Mucosa of descending colon (tissue), 3 donors: ENCODE data around the gene SFRP2. TPM values are rescaled to one million over a fixed set of nuclear protein-coding genes. Genes with fewer than 3 reads are reported as not detected.

Experiments
- ATAC-seq: fragments of 200-7000 bp; cut with Tn5 transposase; one replicate; pipeline ENCODE4 v1.9.1; 2020; ENCODE audit warnings: mild to moderate bottlenecking, moderate library complexity
- DNase-seq, 3 donors: peaks; one replicate each; pipeline ENCODE4 v3.0.0-alpha.2; 2020
- H3K36me3 ChIP-seq: fragments of 200-600 bp; one replicate; pipeline ENCODE4 v1.8.0; 2021; ENCODE audit warnings: low read depth, mild to moderate bottlenecking
- H3K4me1 ChIP-seq: fragments of 200-600 bp; one replicate; pipeline ENCODE4 v1.8.0; 2021; ENCODE audit warnings: low read depth, mild to moderate bottlenecking
- H3K4me3 ChIP-seq: fragments of 200-600 bp; one replicate; pipeline ENCODE4 v1.8.0; 2021; ENCODE audit warnings: mild to moderate bottlenecking
- H3K9me3 ChIP-seq: fragments of 200-600 bp; one replicate; pipeline ENCODE4 v1.8.0; 2021; ENCODE audit warnings: mild to moderate bottlenecking
- intact Hi-C, 2 donors: fragments of 100-400 bp; cut with DNase I in 1 of 2; cut with micrococcal nuclease in 1 of 2; formaldehyde crosslinking; loops; one replicate each; pipeline versions ENCODE4 v1.11.0 to v1.11.1; 2022; cut with DNase I, micrococcal nuclease
- total RNA-seq, 3 donors: library from RNA; stranded (reverse); fragmentation: NEBNext Ultra II Directional in 2 of 3; extraction: Animal tissue kit (Norgen Biotek cat#: 25700) in 2 of 3; gene quantifications; one replicate each; pipeline versions ENCODE4 v1.2.1 to v1.2.4, GENCODE V29; 2021 to 2023
- TF ChIP-seq, protein P1 (sequence below): fragments of 200-600 bp; IDR thresholded peaks from one replicate; pipeline ENCODE4 v1.8.0; 2022; ENCODE audit warnings: antibody characterized with exemption, mild to moderate bottlenecking
- donor health status: DM: no; HTN: no; CAD: no; lungs with moderate emphysema.
- donor health status: DM: no; HTN: no; CAD: no.
- donor health status: DM: no; HTN: yes; CAD: no.

SFRP2 gene
- total RNA-seq, 3 donors from 2014 or later = 3.9 to 51.9 (median 32.5) TPM

DNA sequence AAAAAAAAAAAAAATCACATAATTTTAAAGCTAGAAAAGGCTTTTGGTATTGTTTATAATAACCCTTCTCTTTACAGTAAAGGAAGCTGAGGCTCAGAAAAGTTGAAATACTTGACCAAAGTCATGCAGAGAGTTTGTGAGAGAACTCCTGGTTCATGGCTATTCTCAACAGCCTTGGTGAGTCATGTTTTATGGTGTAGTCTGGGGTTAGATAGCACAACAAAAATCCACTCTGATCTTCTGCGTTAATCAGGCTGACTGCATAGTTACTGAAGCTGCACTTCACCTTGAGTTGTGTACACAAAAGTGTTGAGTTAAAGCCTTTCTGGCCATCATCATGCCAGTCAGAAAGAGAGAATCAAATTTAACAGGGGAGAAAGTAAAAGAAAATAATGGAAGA is 19.3 kb upstream of the SFRP2 start:
- ATAC-seq (peak; percentile 51), DNase-seq (no peak)
- Histone ChIP-seq H3K9me3 (no peaks in the 10 kb centered on the region), H3K4me3 (no peak overlapping the region), H3K4me1 (no peaks in the 10 kb centered on the region), H3K36me3 (no peaks in the 10 kb centered on the region)
- intact Hi-C loops = no loop called here
- TF ChIP-seq, protein P1, sequence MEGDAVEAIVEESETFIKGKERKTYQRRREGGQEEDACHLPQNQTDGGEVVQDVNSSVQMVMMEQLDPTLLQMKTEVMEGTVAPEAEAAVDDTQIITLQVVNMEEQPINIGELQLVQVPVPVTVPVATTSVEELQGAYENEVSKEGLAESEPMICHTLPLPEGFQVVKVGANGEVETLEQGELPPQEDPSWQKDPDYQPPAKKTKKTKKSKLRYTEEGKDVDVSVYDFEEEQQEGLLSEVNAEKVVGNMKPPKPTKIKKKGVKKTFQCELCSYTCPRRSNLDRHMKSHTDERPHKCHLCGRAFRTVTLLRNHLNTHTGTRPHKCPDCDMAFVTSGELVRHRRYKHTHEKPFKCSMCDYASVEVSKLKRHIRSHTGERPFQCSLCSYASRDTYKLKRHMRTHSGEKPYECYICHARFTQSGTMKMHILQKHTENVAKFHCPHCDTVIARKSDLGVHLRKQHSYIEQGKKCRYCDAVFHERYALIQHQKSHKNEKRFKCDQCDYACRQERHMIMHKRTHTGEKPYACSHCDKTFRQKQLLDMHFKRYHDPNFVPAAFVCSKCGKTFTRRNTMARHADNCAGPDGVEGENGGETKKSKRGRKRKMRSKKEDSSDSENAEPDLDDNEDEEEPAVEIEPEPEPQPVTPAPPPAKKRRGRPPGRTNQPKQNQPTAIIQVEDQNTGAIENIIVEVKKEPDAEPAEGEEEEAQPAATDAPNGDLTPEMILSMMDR = no peak

DNA sequence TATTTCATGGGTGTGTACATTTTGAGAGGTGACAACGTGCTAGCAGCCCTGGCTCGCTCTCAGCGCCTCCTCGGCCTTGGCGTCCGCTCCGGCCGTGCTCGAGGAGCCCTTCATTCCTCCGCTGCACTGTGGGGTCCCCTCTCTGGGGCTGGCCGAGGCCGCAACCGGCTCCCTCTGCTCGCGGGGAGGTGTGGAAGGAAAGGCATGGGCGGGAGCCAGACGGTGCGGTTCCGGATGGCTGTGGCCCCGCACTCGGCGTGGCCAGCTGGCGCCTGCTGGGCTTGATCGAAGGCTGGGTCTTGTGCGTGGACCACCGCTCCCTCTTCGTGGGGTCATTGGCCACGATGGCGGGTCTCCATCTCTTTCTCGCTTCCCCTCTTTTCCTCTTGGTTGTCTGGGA is 17.2 kb upstream of the SFRP2 start:
- no peaks in the 10 kb centered on the region for H3K36me3 ChIP-seq
- no peaks in the 10 kb centered on the region for H3K4me1 ChIP-seq
- H3K4me3 ChIP-seq = no peak overlapping the region
- DNase-seq (no peak), ATAC-seq (no peak)
- intact Hi-C loops = no loop called here
- no peaks in the 10 kb centered on the region for H3K9me3 ChIP-seq
- TF ChIP-seq, protein P1 = no peak

DNA sequence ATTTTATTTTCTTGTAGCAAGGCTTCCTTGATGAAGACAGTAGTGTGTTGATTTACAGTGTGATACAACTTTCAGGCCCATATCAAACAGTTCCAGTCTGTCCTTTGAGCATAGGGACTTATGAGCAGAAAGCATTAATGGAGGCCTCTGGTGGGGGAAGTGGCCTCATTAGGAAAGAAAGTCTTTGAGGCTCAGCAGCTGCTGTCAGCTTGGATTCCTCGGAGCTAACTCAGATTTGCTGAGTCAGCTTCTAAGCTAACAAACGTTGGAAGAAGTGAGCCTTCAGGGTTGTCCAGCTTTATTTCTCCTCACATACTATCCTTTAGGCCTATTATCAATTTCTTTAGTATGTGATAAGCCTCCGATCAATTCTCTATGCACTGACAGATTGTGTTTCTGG is 15.8 kb upstream of the SFRP2 start:
- H3K9me3 ChIP-seq = no peaks in the 10 kb centered on the region
- H3K4me1 ChIP-seq = no peaks in the 10 kb centered on the region
- intact Hi-C loops = no loop called here
- no peak overlapping the region for H3K4me3 ChIP-seq
- ATAC-seq (no peak), DNase-seq (no peak)
- no peaks in the 10 kb centered on the region for H3K36me3 ChIP-seq
- TF ChIP-seq, protein P1 = no peak

DNA sequence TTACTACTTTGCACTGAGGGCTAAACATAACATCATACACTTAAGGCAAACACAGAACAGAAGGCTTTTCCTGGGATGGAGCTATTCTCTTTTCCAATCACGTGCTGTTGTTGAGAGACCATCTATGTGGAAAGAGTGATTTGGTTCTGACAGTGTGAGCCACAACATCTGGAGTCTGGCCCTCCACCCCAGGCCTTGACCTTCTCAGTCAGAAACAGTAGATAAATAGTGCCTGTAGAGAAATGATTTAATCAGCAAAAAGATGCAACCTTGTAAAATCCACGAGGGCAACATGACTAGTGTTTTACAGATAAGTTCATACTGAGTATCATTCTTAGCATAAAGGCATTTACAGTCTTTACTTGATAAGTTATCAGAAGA is 10.8 kb upstream of the SFRP2 start:
- Histone ChIP-seq H3K9me3 (no peaks in the 10 kb centered on the region), H3K36me3 (no peaks in the 10 kb centered on the region), H3K4me3 (no peak overlapping the region), H3K4me1 (no peaks in the 10 kb centered on the region)
- ATAC-seq (no peak), DNase-seq (no peak)
- TF ChIP-seq, protein P1 = no peak
- intact Hi-C loops = no loop called here

DNA sequence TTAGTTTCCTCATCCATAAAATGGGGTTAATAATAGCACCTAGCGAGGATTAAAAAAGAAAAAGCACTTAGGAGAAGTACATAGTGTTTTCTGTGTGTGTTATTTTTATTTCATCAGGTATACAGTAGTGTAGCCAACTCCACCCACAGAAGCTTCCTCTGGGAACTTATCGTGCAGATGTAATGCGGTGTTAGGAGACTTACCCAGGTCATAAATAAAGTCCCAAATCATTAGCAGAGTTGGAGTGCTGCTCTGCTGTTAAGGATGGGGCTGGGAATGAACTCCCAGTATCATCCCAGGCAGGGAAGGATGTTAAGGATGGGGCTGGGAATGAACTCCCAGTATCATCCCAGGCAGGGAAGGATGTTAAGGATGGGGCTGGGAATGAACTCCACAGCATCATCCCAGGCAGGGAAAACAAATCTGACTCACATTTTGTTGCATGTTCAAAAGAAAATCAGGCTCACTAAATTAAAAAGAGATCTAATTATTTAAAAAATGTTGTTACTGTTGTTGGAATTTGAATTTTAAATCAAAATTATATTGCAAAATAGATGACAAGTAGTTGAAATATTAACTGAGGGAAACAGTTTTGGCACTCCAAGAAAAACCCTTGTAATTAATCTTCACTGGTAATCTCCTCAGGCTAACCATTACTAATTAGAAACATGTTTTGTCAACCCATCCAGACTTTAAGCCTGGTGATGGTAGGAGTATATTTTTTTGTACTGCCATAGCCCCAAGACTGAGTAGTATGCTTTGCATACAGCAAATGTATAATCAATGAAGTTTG is 10.2 kb upstream of the SFRP2 start:
- DNase-seq (no peak), ATAC-seq (no peak)
- Histone ChIP-seq H3K4me1 (no peaks in the 10 kb centered on the region), H3K36me3 (no peaks in the 10 kb centered on the region), H3K4me3 (no peak overlapping the region), H3K9me3 (no peaks in the 10 kb centered on the region)
- intact Hi-C loops = no loop called here
- TF ChIP-seq, protein P1 = no peak
